ENCODE results near the gene HEMK1. TPM values are rescaled to one million over a fixed set of nuclear protein-coding genes. Genes with fewer than 3 reads are reported as not detected.
A peak's percentile ranks its signal among the peaks of the same experiment; 100 is the strongest.

Gene HEMK1
- total and polyA plus RNA-seq, 2 of the 8 experiments (the other 6 are each of a cell fraction or from before 2014, with no cell fraction given), result 9.7 to 10.6 TPM

GRCh38 chr3:50591196-50591741 lies 21.9 kb downstream of the HEMK1 start:
- Histone ChIP-seq H3K14ac (ENCODE audit: insufficient read length) (no peak overlapping the region), H3K9ac (replicated peaks in 1 of 4; ENCODE audit: extremely low read depth in 1 of 4, low read depth in 3 of 4, low read length in 3 of 4) (no peak overlapping the region), H3K36me3 (ENCODE audit: control insufficient read depth in 2 of 4, insufficient read depth in 4 of 4, low read length in 3 of 4) (no peaks in the 10 kb centered on the region), H3K27ac (ENCODE audit: low read depth, low read length) (no peak overlapping the region), H4K5ac (ENCODE audit: insufficient read length, low read depth, low read length) (no peak overlapping the region), H3K23me2 (ENCODE audit: low read depth, low read length) (no peaks in the 10 kb centered on the region), H3K18ac (ENCODE audit: extremely low read depth, low read length) (no peak overlapping the region), H3K4me3 (ENCODE audit: extremely low read depth in 1 of 4, insufficient read depth in 2 of 4, low read depth in 3 of 4, low read length in 4 of 4) (no peak overlapping the region), H2AFZ (ENCODE audit: low read length) (no peak overlapping the region), H3K4ac (replicated peaks; ENCODE audit: insufficient read length, low read depth, low read length) (no peak overlapping the region), H3K23ac (ENCODE audit: insufficient read length) (no peak overlapping the region), H4K8ac (ENCODE audit: extremely low read depth, insufficient read depth, low read length) (no peak overlapping the region), H2BK20ac (ENCODE audit: low read length) (no peak overlapping the region), H3K79me1 (ENCODE audit: low read depth, low read length) (no peaks in the 10 kb centered on the region), H3K4me2 (ENCODE audit: insufficient read depth in 1 of 2, low read depth in 2 of 2, low read length in 2 of 2) (no peak overlapping the region), H4K20me1 (replicated peaks in 1 of 2; ENCODE audit: control insufficient read depth in 1 of 2, insufficient read depth in 2 of 2, low read length in 2 of 2) (peaks cover 0 to 2% of the 10 kb centered on the region in 2 experiments), H4K91ac (replicated peaks; ENCODE audit: insufficient read length, low read length) (no peak overlapping the region), H3K79me2 (ENCODE audit: control insufficient read depth in 1 of 2, insufficient read depth in 2 of 2, low read length in 2 of 2) (no peaks in the 10 kb centered on the region), H2BK120ac (replicated peaks; ENCODE audit: low read depth, low read length) (no peak overlapping the region), H2BK5ac (ENCODE audit: low read depth, low read length) (no peak overlapping the region), H2BK12ac (ENCODE audit: low read depth, low read length) (peak overlapping the region; percentile 27; the same call in 1 of the 2 replicates), H3K4me1 (replicated peaks in 1 of 4; ENCODE audit: control insufficient read depth in 3 of 4, insufficient read depth in 4 of 4, low read length in 3 of 4) (no peaks in the 10 kb centered on the region), H3K9me3 (ENCODE audit: insufficient read depth in 2 of 2, low read depth in 1 of 2, low read length in 1 of 2) (no peaks in the 10 kb centered on the region), H2AK5ac (ENCODE audit: low read depth, low read length) (no peak overlapping the region), H2BK15ac (ENCODE audit: low read length) (no peak overlapping the region), H3K56ac (replicated peaks; ENCODE audit: insufficient read length, low read depth, low read length) (no peak overlapping the region), H3K27me3 (replicated peaks in 1 of 4; ENCODE audit: control insufficient read depth in 3 of 4, extremely low read depth in 1 of 4, insufficient read depth in 3 of 4, low read length in 3 of 4) (peaks cover 0 to 2% (median 0%) of the 10 kb centered on the region in 4 experiments; a peak in 1 of 7 replicates)
- TF ChIP-seq GABPA (IDR thresholded peaks at IDR 0.05; ENCODE audit: borderline replicate concordance, insufficient read depth, low read length) (no peak), KDM1A (IDR thresholded peaks at IDR 0.05; ENCODE audit: borderline replicate concordance, low read length) (no peak), USF2 (IDR thresholded peaks at IDR 0.05; ENCODE audit: low read length) (no peak), BRCA1 (IDR thresholded peaks at IDR 0.05; ENCODE audit: low read depth, low read length) (no peak)
- TF ChIP-seq, protein P1, sequence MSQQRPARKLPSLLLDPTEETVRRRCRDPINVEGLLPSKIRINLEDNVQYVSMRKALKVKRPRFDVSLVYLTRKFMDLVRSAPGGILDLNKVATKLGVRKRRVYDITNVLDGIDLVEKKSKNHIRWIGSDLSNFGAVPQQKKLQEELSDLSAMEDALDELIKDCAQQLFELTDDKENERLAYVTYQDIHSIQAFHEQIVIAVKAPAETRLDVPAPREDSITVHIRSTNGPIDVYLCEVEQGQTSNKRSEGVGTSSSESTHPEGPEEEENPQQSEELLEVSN (IDR thresholded peaks at IDR 0.05), result no peak
- ChIA-PET POLR2A (ENCODE audit: partially characterized antibody) (interaction anchor here (0.7 to 2.3 kb wide), 4 partner anchors 9 to 18 kb away, joined by 3 to 8 read pairs (median 5); no protein-coding TSS in a partner anchor), CTCF (ENCODE audit: partially characterized antibody) (interaction anchor here (0.6 to 11.1 kb wide), 8 partner anchors 8 to 265 kb away, joined by 3 to 233 read pairs (median 3); partner anchors contain the start of genes CISH, HEMK1 and MAPKAPK3)
- WGBS, 2 experiments (ENCODE audit: extremely low coverage in 1 of 2, insufficient coverage in 1 of 2, insufficient read length in 1 of 2, insufficient replicate concordance in 2 of 2, low coverage in 1 of 2, low lambda C conversion rate in 2 of 2, missing lambda C conversion rate in 1 of 2), result 78% methylated on average over 9 of the region's 9 CpGs; no CpG with 5 or more reads in 1 of the 2 experiments
- DNase-seq (ENCODE audit: low read depth in 1 of 2, low spot score in 2 of 2), result no peak
- no peak for FAIRE-seq
